Activated T-helper 1 cell treated with Interleukin-2 at 50 U/mL for 16 hours (primary cell): Measurements from ENCODE around the gene ACLY.
"Not testable (repeated sequence)": the region's sequence is repeated elsewhere in the genome, so short reads cannot be mapped to it uniquely, and the experiment has no call there.

ENCODE experiments used
- DNase-seq: peaks from one replicate; pipeline ENCODE4 v3.0.0-alpha.2; 2020; ENCODE audit warnings: low read depth

The ACLY gene

GRCh38 chr17:41939693-41940090, 20.9 kb upstream of the ACLY start:
- no peak for DNase-seq

GRCh38 chr17:41939044-41939692, 20.4 kb upstream of the ACLY start:
- no peak for DNase-seq

DNA sequence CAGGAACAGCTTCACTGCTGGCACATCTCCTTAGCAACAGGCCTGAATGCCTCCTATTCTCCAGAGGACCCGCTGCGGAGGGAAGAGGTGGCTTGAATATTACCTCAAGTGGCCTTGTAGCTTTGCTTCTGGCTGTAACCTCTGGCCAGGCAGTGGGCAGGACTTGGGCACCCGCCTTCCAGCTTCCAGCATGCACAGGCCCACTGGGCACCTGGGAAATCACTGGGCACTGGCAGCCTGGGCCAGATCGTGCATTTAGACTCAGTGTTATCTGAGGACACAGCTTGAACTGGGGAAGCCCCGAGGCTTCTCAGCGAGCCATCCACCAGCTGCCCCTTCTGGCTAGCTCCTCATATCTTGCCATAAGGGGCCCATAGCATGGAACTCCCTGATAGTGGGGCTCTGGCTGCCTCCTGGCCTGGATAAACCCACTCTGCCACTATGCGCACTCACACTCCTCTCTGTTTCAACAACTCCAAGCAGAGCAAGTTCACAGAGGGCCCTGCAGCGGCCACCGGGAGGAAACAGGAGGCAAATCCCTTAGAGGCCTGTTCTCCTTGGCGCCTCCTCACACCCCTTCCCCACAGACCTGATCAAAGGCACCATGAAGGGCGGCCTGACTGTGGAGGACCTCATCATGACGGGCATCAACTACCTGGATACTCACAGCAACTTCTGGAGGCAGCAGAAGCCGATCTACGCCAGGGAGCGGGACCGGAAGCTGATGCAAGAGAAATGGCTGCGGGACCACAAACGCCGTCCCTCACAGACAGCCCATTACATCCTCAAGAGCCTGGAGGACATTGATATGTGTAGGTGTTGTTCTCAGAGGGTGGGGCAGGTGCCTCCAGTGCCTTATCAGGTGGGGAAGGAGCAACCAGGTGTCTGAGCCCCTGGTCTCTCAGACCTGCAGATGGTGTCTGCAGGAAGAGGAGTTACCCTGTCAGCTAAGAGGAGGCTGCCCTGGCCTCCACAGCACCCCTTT, 19.5 kb upstream of the ACLY start:
- no peak for DNase-seq

GRCh38 chr17:41935641-41936040, 16.9 kb upstream of the ACLY start:
- DNase-seq, result no peak

GRCh38 chr17:41932816-41933389, 14.2 kb upstream of the ACLY start:
- no peak for DNase-seq

DNA sequence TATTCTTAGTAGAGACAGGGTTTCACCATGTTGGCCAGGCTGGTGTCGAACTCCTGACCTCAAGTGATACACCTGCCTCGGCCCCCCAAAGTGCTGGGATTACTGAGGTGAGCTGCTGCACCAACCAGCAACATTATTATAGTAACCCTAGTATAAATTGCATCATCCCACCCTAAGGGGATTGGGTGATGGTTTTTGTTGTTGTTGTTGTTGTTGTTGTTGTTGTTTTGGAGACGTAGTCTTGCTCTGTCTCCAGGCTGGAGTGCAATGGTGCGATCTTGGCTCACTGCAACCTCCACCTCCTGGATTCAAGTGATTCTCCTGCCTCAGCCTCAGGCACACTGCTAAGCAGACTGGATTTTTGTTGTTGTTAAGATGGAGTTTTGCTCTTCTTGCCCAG, 13.0 kb upstream of the ACLY start:
- not testable (repeated sequence) for DNase-seq

DNA sequence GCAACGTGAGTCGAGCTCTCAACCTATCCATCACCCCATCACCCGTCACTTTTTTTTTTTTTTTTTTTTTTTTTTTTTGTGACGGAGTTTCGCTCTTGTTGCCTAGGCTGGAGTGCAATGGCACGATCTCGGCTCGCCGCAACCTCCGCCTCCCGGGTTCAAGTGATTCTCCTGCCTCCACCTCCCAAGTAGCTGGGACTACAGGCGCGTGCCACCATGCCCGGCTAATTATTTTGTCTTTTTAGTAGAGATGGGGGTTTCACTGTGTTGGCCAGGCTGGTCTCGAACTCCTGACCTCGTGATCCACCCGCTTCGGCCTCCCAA, 12.0 kb upstream of the ACLY start:
- DNase-seq, result not testable (repeated sequence)

- peak; percentile 94 for DNase-seq
These were observed 11.5 kb upstream of the ACLY start, which contains the start of gene ODAD4 for GRCh38 chr17:41930009-41930832. Gene ODAD4 (plus strand): TSS chr17:41930617. CDS start chr17:41930724, 107 bp downstream.

DNA sequence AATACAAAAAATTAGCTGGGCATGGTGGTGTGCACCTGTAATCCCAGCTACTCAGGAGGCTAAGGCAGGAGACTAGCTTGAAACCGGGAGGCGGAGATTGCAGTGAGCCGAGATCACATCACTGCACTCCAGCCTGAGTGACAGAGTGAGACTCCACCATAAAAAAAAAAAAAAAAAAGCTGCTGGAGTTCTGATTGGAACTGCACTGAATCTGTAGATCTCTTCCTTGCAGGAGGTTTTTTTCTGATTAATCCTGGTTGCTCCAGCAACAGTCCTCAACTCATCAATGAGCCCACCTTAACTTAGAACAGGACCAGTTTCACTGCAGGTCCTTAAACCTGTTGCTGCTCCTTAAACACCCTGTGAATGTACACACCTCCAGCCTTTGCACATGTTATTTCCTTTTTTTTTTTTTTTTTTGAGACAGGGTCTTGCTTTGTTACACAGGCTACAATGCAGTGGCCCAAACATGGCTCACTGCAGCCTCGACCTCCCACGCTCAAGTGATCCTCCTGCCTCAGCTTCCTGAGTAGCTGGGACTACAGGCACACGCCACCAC, 10.0 kb upstream of the ACLY start:
- DNase-seq, result no peak

- no peak for DNase-seq
These were observed 7.3 kb upstream of the ACLY start for GRCh38 chr17:41925991-41926590.

- DNase-seq, result no peak
These were observed 1.8 kb upstream of the ACLY start for GRCh38 chr17:41920580-41920955.

DNA sequence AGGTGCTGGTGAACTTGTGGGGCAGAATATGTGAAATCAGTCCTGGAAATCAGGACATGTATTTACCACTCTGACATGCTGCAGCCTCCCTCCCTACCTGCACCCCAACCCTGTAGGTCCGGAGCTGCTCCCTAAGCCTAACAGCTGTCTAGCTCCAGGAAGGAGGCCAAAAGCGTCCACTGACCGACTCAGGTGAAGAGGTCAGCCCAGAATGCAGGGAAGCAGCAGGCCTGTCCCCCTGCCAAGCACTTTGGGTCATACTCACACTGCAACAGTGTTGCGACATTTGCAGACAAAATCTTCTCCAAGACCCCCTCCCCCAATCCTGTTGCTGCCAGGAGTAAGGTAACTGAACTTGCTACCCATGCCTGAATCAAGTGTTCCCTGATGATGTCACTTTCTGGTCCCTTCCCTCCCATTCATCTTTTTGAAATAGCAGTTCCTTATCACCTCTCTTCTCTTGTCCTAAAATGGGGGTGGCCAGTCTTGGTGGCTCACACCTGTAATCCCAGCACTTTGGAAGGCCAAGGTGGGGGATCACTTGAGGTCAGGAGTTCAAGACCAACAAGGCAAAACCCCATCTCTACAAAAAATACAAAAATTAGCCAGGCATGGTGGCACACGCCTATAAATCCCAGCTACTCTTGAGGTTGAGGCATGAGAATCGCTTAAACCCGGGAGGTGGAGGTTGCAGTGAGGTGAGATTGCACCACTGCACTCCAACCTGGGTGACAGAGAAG, 1.3 kb upstream of the ACLY start:
- no peak for DNase-seq

DNA sequence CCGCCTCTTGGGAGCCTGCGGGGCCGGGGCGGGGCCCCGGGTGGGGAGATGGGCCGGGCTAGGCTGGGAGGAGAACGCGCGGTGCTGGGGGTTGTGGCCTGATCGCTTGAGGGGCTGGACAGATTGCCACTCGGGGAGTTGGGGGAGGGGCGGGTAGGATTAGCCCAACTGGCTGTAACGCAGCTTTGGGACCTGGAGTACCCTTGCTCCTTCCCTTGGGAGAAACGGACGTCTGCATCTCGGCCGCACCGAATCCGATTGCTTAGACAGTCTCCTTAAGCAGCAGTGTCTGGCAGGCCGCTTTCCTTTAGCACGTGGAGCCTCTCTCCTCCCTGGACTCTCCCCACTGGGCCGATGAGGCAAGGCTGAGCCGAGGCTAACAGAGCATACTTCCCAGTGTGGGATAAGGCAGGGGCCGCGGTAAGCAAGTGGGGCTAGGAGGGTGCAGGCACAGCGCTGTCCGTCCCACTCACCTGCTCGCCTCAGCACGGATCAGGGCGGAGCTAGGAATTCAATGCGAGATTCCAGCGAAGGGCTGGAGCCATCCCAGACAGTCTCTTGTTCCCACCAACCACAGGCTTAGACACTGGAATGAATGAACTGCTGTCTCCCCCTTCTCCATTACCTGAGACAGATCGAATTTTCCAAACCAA, 540 bp upstream of the ACLY start:
- DNase-seq, result no peak

- DNase-seq, result peak; percentile 9
These were observed 955 bp downstream of the ACLY start for GRCh38 chr17:41917679-41918313.

DNA sequence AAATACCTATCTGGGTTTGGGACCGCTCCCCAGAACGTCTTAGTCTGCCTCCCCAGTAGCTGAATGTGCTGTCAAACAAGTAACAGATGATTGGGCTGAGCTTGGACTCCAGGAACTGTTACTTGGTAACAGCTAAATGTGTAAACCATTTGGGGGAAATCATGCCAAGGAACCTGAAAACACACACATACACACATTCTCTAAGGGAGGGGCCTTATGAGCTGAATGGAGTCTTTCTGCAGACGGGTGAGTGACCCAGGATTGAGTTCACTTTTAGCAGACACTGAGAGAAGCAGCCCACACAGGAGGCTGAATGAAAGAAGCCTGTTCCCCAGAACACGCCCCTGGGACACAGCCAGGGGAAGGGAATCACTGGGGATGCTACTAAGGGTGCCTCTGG, 1.6 kb downstream of the ACLY start:
- no peak for DNase-seq

GRCh38 chr17:41915566-41915965, 3.2 kb downstream of the ACLY start:
- no peak for DNase-seq

DNA sequence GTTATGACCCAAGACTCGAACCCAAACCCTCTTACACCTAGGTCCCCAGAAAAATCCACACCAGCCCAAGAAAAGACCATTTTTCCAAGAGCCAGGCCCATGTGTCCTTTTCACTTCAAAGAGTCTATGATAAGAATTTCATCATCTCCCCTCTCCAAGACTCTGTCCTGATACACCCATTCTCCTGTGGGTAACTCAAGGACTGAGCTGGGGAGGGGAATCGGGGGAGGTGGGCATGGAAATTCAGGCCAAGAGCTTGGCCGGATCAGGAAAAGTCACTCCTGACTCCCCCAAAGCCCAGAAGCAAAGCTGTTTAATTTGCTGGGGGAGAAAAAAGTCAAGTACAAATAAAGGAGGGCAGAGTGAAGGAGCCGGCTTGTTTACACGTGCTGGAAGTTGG, 3.7 kb downstream of the ACLY start:
- no peak for DNase-seq

DNA sequence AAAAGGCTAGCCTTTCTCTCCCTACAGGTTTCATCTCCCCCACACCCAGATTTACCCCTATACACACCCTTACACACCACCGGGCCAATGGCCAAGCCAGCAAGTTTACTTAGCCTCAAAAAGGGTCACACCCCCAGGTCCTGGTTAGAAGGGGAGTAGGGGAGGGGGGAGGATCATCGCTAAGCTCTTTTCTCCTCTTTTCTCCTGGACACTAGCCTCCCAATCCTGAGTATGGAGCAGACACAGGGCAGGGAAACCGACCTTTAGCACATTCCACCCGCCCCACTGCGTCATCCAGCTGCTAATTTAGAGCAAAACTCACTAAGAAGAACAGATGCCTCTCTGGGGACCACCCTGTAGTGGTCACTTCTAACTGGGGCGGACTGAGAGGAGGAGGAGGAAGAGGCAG, 4.4 kb downstream of the ACLY start:
- no peak for DNase-seq

DNA sequence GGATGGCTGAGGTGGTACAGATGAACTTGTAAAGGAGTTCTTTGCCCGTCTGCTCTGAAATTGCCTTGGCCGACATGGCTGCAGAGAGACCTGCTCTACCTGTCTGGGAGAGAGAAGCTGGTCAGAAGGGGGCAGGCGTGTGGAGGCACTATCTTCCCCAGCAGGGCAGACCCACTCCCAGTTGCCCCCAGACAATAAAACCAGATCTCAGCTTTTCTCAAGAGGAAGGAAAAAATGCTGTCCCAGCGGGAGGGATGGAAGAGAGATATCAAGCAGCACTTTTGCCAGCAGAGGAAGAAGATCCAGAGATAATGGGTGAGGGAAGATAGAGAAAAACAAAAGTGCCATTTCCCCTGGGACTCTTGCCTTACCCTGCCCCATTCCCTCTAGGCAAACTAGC, 5.0 kb downstream of the ACLY start:
- DNase-seq, result no peak

GRCh38 chr17:41912925-41913324, 5.8 kb downstream of the ACLY start:
- DNase-seq, result no peak
